H9 (cell line): ENCODE data around the gene YBEY. TPM values are rescaled to one million over a fixed set of nuclear protein-coding genes. Genes with fewer than 3 reads are reported as not detected.

Experiments
- DNase-seq: peaks from one replicate; pipeline ENCODE4 v3.0.0-alpha.2; 2017
- H2AFZ ChIP-seq: one replicate; pipeline ENCODE4 v1.6.1; 2013; ENCODE audit warnings: mild to moderate bottlenecking, low read length, control low read depth, moderate library complexity
- H2AK5ac ChIP-seq: 2 replicates; pipeline ENCODE4 v1.6.1; 2013; ENCODE audit warnings: low read length, control low read depth, mixed read lengths; ENCODE audit not compliant: insufficient read length
- H2BK120ac ChIP-seq: one replicate; pipeline ENCODE4 v1.6.1; 2013; ENCODE audit warnings: low read depth, mild to moderate bottlenecking, low read length, control low read depth, inconsistent platforms; ENCODE audit not compliant: poor library complexity, severe bottlenecking
- H2BK12ac ChIP-seq: 2 replicates; pipeline ENCODE4 v1.6.1; 2013; ENCODE audit warnings: low read length, control low read depth, mixed read lengths, low read depth; ENCODE audit not compliant: insufficient read length
- H2BK15ac ChIP-seq: 2 replicates; pipeline ENCODE4 v1.6.1; 2013; ENCODE audit warnings: low read depth, low read length, control low read depth
- H2BK20ac ChIP-seq: one replicate; pipeline ENCODE4 v1.6.1; 2013; ENCODE audit warnings: low read depth, mild to moderate bottlenecking, low read length, control low read depth, inconsistent platforms; ENCODE audit not compliant: poor library complexity, severe bottlenecking
- H2BK5ac ChIP-seq: 2 replicates; pipeline ENCODE4 v1.6.1; 2013; ENCODE audit warnings: low read length, control low read depth, mixed read lengths; ENCODE audit not compliant: insufficient read length
- H3K14ac ChIP-seq: 2 replicates; pipeline ENCODE4 v1.6.1; 2013; ENCODE audit warnings: low read length, control low read depth; ENCODE audit not compliant: insufficient read depth
- H3K18ac ChIP-seq: 2 replicates; pipeline ENCODE4 v1.6.1; 2013; ENCODE audit warnings: low read depth, mild to moderate bottlenecking, mixed read lengths, low read length, control low read depth; ENCODE audit not compliant: insufficient read length
- H3K23ac ChIP-seq: 2 replicates; pipeline ENCODE4 v1.6.1; 2013; ENCODE audit warnings: low read length, control low read depth, mixed read lengths, low read depth; ENCODE audit not compliant: insufficient read length
- H3K23me2 ChIP-seq: 2 replicates; pipeline ENCODE4 v1.6.1; 2013; ENCODE audit warnings: low read depth, mild to moderate bottlenecking, mixed read lengths, low read length, control low read depth; ENCODE audit not compliant: insufficient read length, poor library complexity, severe bottlenecking
- H3K27ac ChIP-seq: 2 replicates; pipeline ENCODE4 v1.5.1; 2013; ENCODE audit warnings: low read length, control low read depth, mixed read lengths, low read depth; ENCODE audit not compliant: insufficient read length
- H3K27me3 ChIP-seq: 2 replicates; pipeline ENCODE4 v1.6.1; 2013; ENCODE audit warnings: low read length, control low read depth, inconsistent platforms; ENCODE audit not compliant: insufficient read depth
- H3K4ac ChIP-seq: 2 replicates; pipeline ENCODE4 v1.6.1; 2013; ENCODE audit warnings: low read depth, mild to moderate bottlenecking, control low read depth, inconsistent platforms, low read length, moderate library complexity
- H3K4me1 ChIP-seq: 2 replicates; pipeline ENCODE4 v1.6.1; 2013; ENCODE audit warnings: low read length, control low read depth, inconsistent platforms; ENCODE audit not compliant: insufficient read depth
- H3K4me2 ChIP-seq: 2 replicates; pipeline ENCODE4 v1.6.1; 2013; ENCODE audit warnings: low read length, control low read depth, mixed read lengths; ENCODE audit not compliant: insufficient read length, insufficient read depth
- H3K56ac ChIP-seq: 2 replicates; pipeline ENCODE4 v1.6.1; 2013; ENCODE audit warnings: low read depth, mild to moderate bottlenecking, mixed read lengths, low read length, control low read depth; ENCODE audit not compliant: insufficient read length
- H3K79me1 ChIP-seq: 2 replicates; pipeline ENCODE4 v1.6.1; 2013; ENCODE audit warnings: low read depth, mild to moderate bottlenecking, moderate library complexity, low read length, control low read depth, inconsistent platforms; ENCODE audit not compliant: insufficient read depth, poor library complexity, severe bottlenecking
- H3K79me2 ChIP-seq: 2 replicates; pipeline ENCODE4 v1.6.1; 2013; ENCODE audit warnings: low read length, control low read depth, inconsistent platforms; ENCODE audit not compliant: insufficient read depth
- H3K9ac ChIP-seq: 2 replicates; pipeline ENCODE4 v1.6.1; 2013; ENCODE audit warnings: low read length, control low read depth, mixed read lengths; ENCODE audit not compliant: insufficient read length; ENCODE audit errors: extremely low read depth
- H3K9me3 ChIP-seq: one replicate; pipeline ENCODE4 v1.6.1; 2013; ENCODE audit warnings: low read depth, low read length, inconsistent platforms; ENCODE audit not compliant: control insufficient read depth
- H3T11ph ChIP-seq: one replicate; pipeline ENCODE4 v1.6.1; 2013; ENCODE audit warnings: mild to moderate bottlenecking, low read length, control low read depth, inconsistent platforms
- H4K20me1 ChIP-seq: one replicate; pipeline ENCODE4 v1.6.1; 2013; ENCODE audit not compliant: control insufficient read depth, insufficient read length, insufficient read depth
- H4K5ac ChIP-seq: 2 replicates; pipeline ENCODE4 v1.6.1; 2013; ENCODE audit warnings: low read depth, mild to moderate bottlenecking, mixed read lengths, low read length, control low read depth; ENCODE audit not compliant: insufficient read length
- H4K8ac ChIP-seq: replicated peaks from 2 replicates; pipeline ENCODE4 v1.6.1; 2013; ENCODE audit warnings: low read length, control low read depth, mixed read lengths, low read depth; ENCODE audit not compliant: insufficient read length
- H4K91ac ChIP-seq: 2 replicates; pipeline ENCODE4 v1.6.1; 2013; ENCODE audit warnings: low read depth, mild to moderate bottlenecking, moderate library complexity, mixed read lengths, low read length, control low read depth; ENCODE audit not compliant: insufficient read length
- H3K27ac Mint-ChIP-seq, 3 experiments: 2 replicates in 2 of 3; 3 replicates in 1 of 3; pipeline ENCODE4 v1.8.0; 2020 to 2021; ENCODE audit warnings: mixed read lengths in 3 of 3, mild to moderate bottlenecking in 1 of 3, moderate library complexity in 1 of 3
- H3K27me3 Mint-ChIP-seq: 2 replicates; pipeline ENCODE4 v1.8.0; 2021; ENCODE audit warnings: low read depth, mild to moderate bottlenecking, moderate library complexity, mixed read lengths
- H3K36me3 Mint-ChIP-seq, 3 experiments: 2 replicates in 2 of 3; 3 replicates in 1 of 3; pipeline ENCODE4 v1.8.0; 2020 to 2021; ENCODE audit warnings: low read depth in 3 of 3, mixed read lengths in 3 of 3; ENCODE audit not compliant: insufficient read depth in 1 of 3
- H3K4me1 Mint-ChIP-seq, 2 experiments: 2 replicates each; pipeline ENCODE4 v1.8.0; 2020; ENCODE audit warnings: mixed read lengths in 2 of 2
- H3K4me3 Mint-ChIP-seq, 2 experiments: 2 replicates in 1 of 2; 3 replicates in 1 of 2; pipeline ENCODE4 v1.8.0; 2020 to 2021; ENCODE audit warnings: mild to moderate bottlenecking in 2 of 2, mixed read lengths in 2 of 2, moderate library complexity in 1 of 2
- H3K9me3 Mint-ChIP-seq, 2 experiments: 2 replicates in 1 of 2; 3 replicates in 1 of 2; pipeline ENCODE4 v1.8.0; 2020; ENCODE audit warnings: mild to moderate bottlenecking in 2 of 2, mixed read lengths in 2 of 2, moderate library complexity in 1 of 2
- CTCF ChIP-seq: fragments of 200-600 bp; sonication (generic); conservative IDR thresholded peaks from 3 replicates; pipeline ENCODE4 v1.8.0; 2021; ENCODE audit warnings: antibody characterized with exemption, mild to moderate bottlenecking
- WGBS: extraction: QIAGEN DNeasy Blood & Tissue Kit; methylation state at CpG from one replicate; pipeline ENCODE4 v1.1.7; 2013; ENCODE audit warnings: missing lambda C conversion rate, low lambda C conversion rate, mixed read lengths; ENCODE audit not compliant: insufficient read length; ENCODE audit errors: extremely low coverage; 5-methylcytosine and 5-hydroxymethylcytosine counted together
- total RNA-seq: library from RNA; stranded (reverse); gene quantifications from 2 replicates; pipeline ENCODE4 v1.2.1, GENCODE V29; 2021

YBEY gene
- total RNA-seq, 1 experiment from 2014 or later, result 26.2 TPM

GRCh38 chr21:46286648-46287002, 483 bp downstream of the YBEY start:
- Histone ChIP-seq H4K20me1 (no peaks in the 10 kb centered on the region), H4K8ac (no peak overlapping the region), H3K4ac (no peak overlapping the region), H2AK5ac (no peak overlapping the region), H3K23ac (no peak overlapping the region), H3K27ac (peak overlapping the region; percentile 75), H3K4me1 (peaks cover 6% of the 10 kb centered on the region; the same call in 1 of the 2 replicates), H2BK120ac (no peak overlapping the region), H3K14ac (no peak overlapping the region), H3K27me3 (no peaks in the 10 kb centered on the region), H3K18ac (no peak overlapping the region), H2BK12ac (no peak overlapping the region), H2AFZ (no peak overlapping the region), H2BK20ac (no peak overlapping the region), H4K5ac (no peak overlapping the region), H2BK5ac (no peak overlapping the region), H3K9ac (peak overlapping the region; percentile 84), H3T11ph (no peak overlapping the region), H4K91ac (no peak overlapping the region), H3K9me3 (no peaks in the 10 kb centered on the region), H3K23me2 (peaks cover 5% of the 10 kb centered on the region), H3K79me2 (peaks cover 20% of the 10 kb centered on the region; the same call in 1 of the 2 replicates), H3K4me2 (peak overlapping the region; percentile 66), H3K56ac (no peak overlapping the region), H3K79me1 (peaks cover 11% of the 10 kb centered on the region), H2BK15ac (no peak overlapping the region)
- peak overlapping the region; percentile 86 to 96 (median 95) for H3K27ac Mint-ChIP-seq
- peaks cover 41 to 49% of the 10 kb centered on the region in 2 experiments for H3K4me1 Mint-ChIP-seq
- DNase-seq, result no peak
- no CpG with 5 or more reads among the region's 16 CpGs for WGBS
- no peaks in the 10 kb centered on the region; a peak in 1 of 5 replicates for H3K9me3 Mint-ChIP-seq
- no peak for TF ChIP-seq CTCF
- peaks cover 29 to 41% (median 37%) of the 10 kb centered on the region in 3 experiments for H3K36me3 Mint-ChIP-seq
- H3K4me3 Mint-ChIP-seq, result peak overlapping the region; percentile 86 to 88
- H3K27me3 Mint-ChIP-seq, result no peaks in the 10 kb centered on the region; the same call in 1 of the 2 replicates
